DOHH2 (cell line): ENCODE measurements around the gene CEP85L.

Experiments
- CTCF ChIP-seq: fragments of 200-600 bp; sonication (generic); IDR thresholded peaks from one replicate; pipeline ENCODE4 v1.5.1; 2014; ENCODE audit warnings: antibody characterized with exemption, mild to moderate bottlenecking, low read depth, low read length; ENCODE audit not compliant: poor library complexity, severe bottlenecking
- EZH2phosphoT487 ChIP-seq: fragments of 200-600 bp; sonication (generic); IDR thresholded peaks from 2 replicates; pipeline ENCODE4 v1.6.1; 2017; ENCODE audit warnings: borderline replicate concordance, mild to moderate bottlenecking, antibody characterized with exemption, low read length, moderate library complexity, mixed read lengths

- no peak for TF ChIP-seq CTCF
- TF ChIP-seq EZH2phosphoT487: no peak
Measured at GRCh38 chr6:118523216-118523615, 128.2 kb downstream of the CEP85L start.
